HG03139 (cell line): ENCODE results near the gene FGA.

Experiments
- ATAC-seq: cut with Tn5 transposase; IDR thresholded peaks from one replicate; pipeline ENCODE4 v1.9.1; 2021; ENCODE audit not compliant: unreplicated experiment

The FGA gene

GRCh38 chr4:154542271-154542879 is 48.2 kb downstream of the FGA start:
- no peak for ATAC-seq
